CD14-positive monocyte (primary cell): Measurements from ENCODE around the gene CATSPER1. TPM values are rescaled to one million over a fixed set of nuclear protein-coding genes. Genes with fewer than 3 reads are reported as not detected.
A peak's percentile ranks its signal among the peaks of the same experiment; 100 is the strongest.

Experiments used
- DNase-seq, 3 donors: peaks; one replicate each; pipeline ENCODE4 v3.0.0-alpha.2; 2011 to 2022
- H2AFZ ChIP-seq: 2 replicates; pipeline ENCODE4 v1.6.0; 2012; ENCODE audit warnings: mild to moderate bottlenecking, low read depth, low read length, inconsistent platforms; ENCODE audit not compliant: insufficient read depth, poor library complexity, severe bottlenecking
- H3K27ac ChIP-seq, 2 donors: 1 replicate in 1 of 2; 2 replicates in 1 of 2; pipeline ENCODE4 v1.5.1; 2012 to 2013; ENCODE audit warnings: low read length in 2 of 2, control low read depth in 1 of 2, inconsistent platforms in 1 of 2, low read depth in 1 of 2, mild to moderate bottlenecking in 1 of 2
- H3K27me3 ChIP-seq, 2 donors: one replicate each; pipeline versions ENCODE4 v1.6.0 to v1.6.1; 2011 to 2013; ENCODE audit warnings: low read length in 2 of 2; ENCODE audit not compliant: control insufficient read depth in 2 of 2, insufficient read depth in 2 of 2
- H3K36me3 ChIP-seq, 2 donors: replicated peaks in 1 of 2; 1 replicate in 1 of 2; 2 replicates in 1 of 2; pipeline versions ENCODE4 v1.5.1 to v1.6.1; 2012 to 2013; ENCODE audit warnings: low read length in 2 of 2, control low read depth in 1 of 2, inconsistent platforms in 1 of 2, mild to moderate bottlenecking in 1 of 2; ENCODE audit not compliant: insufficient read depth in 2 of 2, control insufficient read depth in 1 of 2
- H3K4me1 ChIP-seq, 2 donors: 1 replicate in 1 of 2; 2 replicates in 1 of 2; pipeline versions ENCODE4 v1.5.1 to v1.6.1; 2012 to 2013; ENCODE audit warnings: low read length in 2 of 2, control low read depth in 1 of 2, inconsistent platforms in 1 of 2, mild to moderate bottlenecking in 1 of 2, moderate library complexity in 1 of 2; ENCODE audit not compliant: insufficient read depth in 2 of 2, control insufficient read depth in 1 of 2
- H3K4me2 ChIP-seq: replicated peaks from 2 replicates; pipeline ENCODE3; 2012; ENCODE audit warnings: low read length, moderate library complexity, mild to moderate bottlenecking; ENCODE audit not compliant: poor library complexity, severe bottlenecking; ENCODE audit errors: extremely low read depth
- H3K4me3 ChIP-seq, 3 experiments: fragments of 200-600 bp in 1 of 3; sonication (generic) in 1 of 3; replicated peaks in 1 of 3; 1 replicate in 2 of 3; 2 replicates in 1 of 3; pipeline ENCODE4 v1.5.1; 2011 to 2013; ENCODE audit warnings: low read length in 3 of 3, mild to moderate bottlenecking in 3 of 3, control low read depth in 2 of 3, low read depth in 2 of 3, inconsistent platforms in 1 of 3, moderate library complexity in 1 of 3
- H3K79me2 ChIP-seq: 2 replicates; pipeline ENCODE4 v1.6.0; 2012; ENCODE audit warnings: mild to moderate bottlenecking, control low read depth, inconsistent platforms, low read length, moderate library complexity; ENCODE audit not compliant: insufficient read depth
- H3K9ac ChIP-seq: 2 replicates; pipeline ENCODE4 v1.6.0; 2017; ENCODE audit warnings: low read length, mild to moderate bottlenecking; ENCODE audit not compliant: insufficient read depth, poor library complexity, severe bottlenecking
- H3K9me3 ChIP-seq, 2 donors: replicated peaks in 1 of 2; 1 replicate in 1 of 2; 2 replicates in 1 of 2; pipeline versions ENCODE4 v1.5.1 to v1.6.1; 2012 to 2013; ENCODE audit warnings: low read length in 2 of 2, control low read depth in 1 of 2; ENCODE audit not compliant: control insufficient read depth in 1 of 2, insufficient read depth in 1 of 2
- H4K20me1 ChIP-seq: 2 replicates; pipeline ENCODE4 v1.6.0; 2012; ENCODE audit warnings: mild to moderate bottlenecking, low read length, control low read depth, moderate library complexity; ENCODE audit not compliant: insufficient read depth
- H3K27ac Mint-ChIP-seq, 7 donors: one replicate each; pipeline ENCODE4 v1.8.0; 2020; ENCODE audit warnings: mild to moderate bottlenecking in 7 of 7, mixed read lengths in 7 of 7, moderate library complexity in 6 of 7, inconsistent platforms in 2 of 7
- H3K27me3 Mint-ChIP-seq, 3 donors: one replicate each; pipeline ENCODE4 v1.8.0; 2021 to 2022; ENCODE audit warnings: low read depth in 3 of 3, mild to moderate bottlenecking in 3 of 3, mixed read lengths in 3 of 3, moderate library complexity in 3 of 3, inconsistent platforms in 1 of 3
- H3K36me3 Mint-ChIP-seq, 2 donors: one replicate each; pipeline ENCODE4 v1.8.0; 2020; ENCODE audit warnings: mixed read lengths in 2 of 2, inconsistent platforms in 1 of 2, mild to moderate bottlenecking in 1 of 2
- H3K4me1 Mint-ChIP-seq: one replicate; pipeline ENCODE4 v1.8.0; 2020; ENCODE audit warnings: mild to moderate bottlenecking, mixed read lengths
- H3K4me3 Mint-ChIP-seq, 2 donors: one replicate each; pipeline ENCODE4 v1.8.0; 2020; ENCODE audit warnings: mild to moderate bottlenecking in 2 of 2, mixed read lengths in 2 of 2, moderate library complexity in 1 of 2
- H3K9me3 Mint-ChIP-seq, 7 donors: one replicate each; pipeline ENCODE4 v1.8.0; 2020 to 2022; ENCODE audit warnings: mixed read lengths in 7 of 7, mild to moderate bottlenecking in 6 of 7, moderate library complexity in 6 of 7, inconsistent platforms in 2 of 7
- WGBS: methylation state at CpG from one replicate; pipeline ENCODE4 v1.1.5; 2013; ENCODE audit warnings: missing lambda C conversion rate; ENCODE audit not compliant: insufficient coverage; 5-methylcytosine and 5-hydroxymethylcytosine counted together
- intact Hi-C, 2 donors: fragments of 100-400 bp; cut with micrococcal nuclease; formaldehyde crosslinking; loops; one replicate each; pipeline versions ENCODE4 v1.15.0 to v1.15.1; 2023
- polyA plus RNA-seq, 3 donors: library from polyadenylated mRNA; depleted of rRNA in 1 of 3; unstranded in 2 of 3; stranded (reverse) in 1 of 3; fragments of 300-500 nt in 2 of 3; fragments of >200 nt in 1 of 3; fragmentation: Illumina TruSeq in 2 of 3; gene quantifications; 1 replicate in 2 of 3; 2 replicates in 1 of 3; pipeline ENCODE4 v1.2.3, GENCODE V29; 2012 to 2021
- TF ChIP-seq, protein P1 (sequence below): fragments of 200-600 bp; IDR thresholded peaks from one replicate; pipeline ENCODE4 v1.8.0; 2022; ENCODE audit warnings: antibody characterized with exemption, mild to moderate bottlenecking

The CATSPER1 gene
- polyA plus RNA-seq, 3 donors = 15.4 to 24.1 (median 22.0) TPM

DNA sequence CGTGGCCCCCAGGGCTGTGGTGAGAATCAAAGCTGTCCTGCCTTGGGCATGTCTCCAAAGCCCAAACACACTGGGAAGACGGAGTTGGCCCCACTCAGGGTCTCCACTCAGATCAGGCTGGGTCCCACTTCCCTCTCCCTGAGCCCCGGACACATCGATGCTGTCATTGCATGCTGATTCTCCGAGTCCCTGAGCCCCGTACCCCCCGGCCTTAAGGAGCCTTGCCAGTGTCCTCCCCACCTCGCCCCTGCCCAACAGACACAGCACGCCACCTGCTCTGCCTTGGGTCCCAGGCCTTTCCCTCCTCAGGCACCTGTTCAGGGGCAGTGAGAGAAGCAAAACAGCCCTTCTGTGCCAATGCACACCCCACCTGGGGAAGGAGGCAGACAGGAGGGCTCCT is 38.9 kb downstream of the CATSPER1 start:
- peaks cover 5 to 21% of the 10 kb centered on the region in 2 donors for H3K36me3 Mint-ChIP-seq
- H3K27me3 Mint-ChIP-seq = no peaks in the 10 kb centered on the region
- intact Hi-C loops = loop anchor here (5.0 kb wide), 2 partner anchors 35 to 105 kb away; no protein-coding TSS in a partner anchor
- H2AFZ ChIP-seq = no peak overlapping the region
- no peak overlapping the region for H3K9ac ChIP-seq
- H3K27ac Mint-ChIP-seq = peak overlapping the region in 4 of 7 donors; percentile 6 to 50 (median 26)
- H3K27ac ChIP-seq = no peak overlapping the region
- H3K79me2 ChIP-seq = no peaks in the 10 kb centered on the region
- H3K4me1 ChIP-seq = peaks cover 16 to 24% of the 10 kb centered on the region in 2 donors
- no peaks in the 10 kb centered on the region for H3K9me3 ChIP-seq
- WGBS = 95% methylated on average over 9 of the region's 9 CpGs
- H3K4me3 ChIP-seq = no peak overlapping the region
- H3K27me3 ChIP-seq = no peaks in the 10 kb centered on the region
- no peak for DNase-seq
- no peaks in the 10 kb centered on the region for H3K9me3 Mint-ChIP-seq
- no peak overlapping the region for H3K4me2 ChIP-seq
- H3K4me1 Mint-ChIP-seq = peaks cover 12% of the 10 kb centered on the region
- H3K4me3 Mint-ChIP-seq = no peak overlapping the region
- TF ChIP-seq, protein P1, sequence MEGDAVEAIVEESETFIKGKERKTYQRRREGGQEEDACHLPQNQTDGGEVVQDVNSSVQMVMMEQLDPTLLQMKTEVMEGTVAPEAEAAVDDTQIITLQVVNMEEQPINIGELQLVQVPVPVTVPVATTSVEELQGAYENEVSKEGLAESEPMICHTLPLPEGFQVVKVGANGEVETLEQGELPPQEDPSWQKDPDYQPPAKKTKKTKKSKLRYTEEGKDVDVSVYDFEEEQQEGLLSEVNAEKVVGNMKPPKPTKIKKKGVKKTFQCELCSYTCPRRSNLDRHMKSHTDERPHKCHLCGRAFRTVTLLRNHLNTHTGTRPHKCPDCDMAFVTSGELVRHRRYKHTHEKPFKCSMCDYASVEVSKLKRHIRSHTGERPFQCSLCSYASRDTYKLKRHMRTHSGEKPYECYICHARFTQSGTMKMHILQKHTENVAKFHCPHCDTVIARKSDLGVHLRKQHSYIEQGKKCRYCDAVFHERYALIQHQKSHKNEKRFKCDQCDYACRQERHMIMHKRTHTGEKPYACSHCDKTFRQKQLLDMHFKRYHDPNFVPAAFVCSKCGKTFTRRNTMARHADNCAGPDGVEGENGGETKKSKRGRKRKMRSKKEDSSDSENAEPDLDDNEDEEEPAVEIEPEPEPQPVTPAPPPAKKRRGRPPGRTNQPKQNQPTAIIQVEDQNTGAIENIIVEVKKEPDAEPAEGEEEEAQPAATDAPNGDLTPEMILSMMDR = no peak
- no peaks in the 10 kb centered on the region for H4K20me1 ChIP-seq
- H3K36me3 ChIP-seq = peaks cover 0 to 9% of the 10 kb centered on the region in 2 donors

- no peaks in the 10 kb centered on the region for H3K9me3 Mint-ChIP-seq
- no peak overlapping the region for H3K4me3 Mint-ChIP-seq
- peaks cover 8% of the 10 kb centered on the region for H3K4me1 Mint-ChIP-seq
- H3K4me1 ChIP-seq = peaks cover 16 to 20% of the 10 kb centered on the region in 2 donors
- intact Hi-C loops = no loop called here
- no peaks in the 10 kb centered on the region for H4K20me1 ChIP-seq
- H3K27ac ChIP-seq = no peak overlapping the region
- H3K9ac ChIP-seq = no peak overlapping the region
- H3K27ac Mint-ChIP-seq = no peak overlapping the region
- no peak overlapping the region for H2AFZ ChIP-seq
- no peaks in the 10 kb centered on the region for H3K27me3 ChIP-seq
- DNase-seq = no peak
- no peaks in the 10 kb centered on the region for H3K79me2 ChIP-seq
- no peaks in the 10 kb centered on the region for H3K9me3 ChIP-seq
- peaks cover 10 to 17% of the 10 kb centered on the region in 2 donors for H3K36me3 ChIP-seq
- TF ChIP-seq, protein P1 = no peak
- no peak overlapping the region for H3K4me3 ChIP-seq
- peaks cover 0 to 4% (median 0%) of the 10 kb centered on the region in 3 donors for H3K27me3 Mint-ChIP-seq
- H3K4me2 ChIP-seq = no peak overlapping the region
- 92% methylated on average over 5 of the region's 5 CpGs for WGBS
- H3K36me3 Mint-ChIP-seq = peaks cover 13 to 22% of the 10 kb centered on the region in 2 donors
Measured at GRCh38 chr11:65983589-65983987, 42.7 kb downstream of the CATSPER1 start.
